ENCODE measurements around the gene BIN1.
A peak's percentile ranks its signal among the peaks of the same experiment; 100 is the strongest.

Gene BIN1

DNA sequence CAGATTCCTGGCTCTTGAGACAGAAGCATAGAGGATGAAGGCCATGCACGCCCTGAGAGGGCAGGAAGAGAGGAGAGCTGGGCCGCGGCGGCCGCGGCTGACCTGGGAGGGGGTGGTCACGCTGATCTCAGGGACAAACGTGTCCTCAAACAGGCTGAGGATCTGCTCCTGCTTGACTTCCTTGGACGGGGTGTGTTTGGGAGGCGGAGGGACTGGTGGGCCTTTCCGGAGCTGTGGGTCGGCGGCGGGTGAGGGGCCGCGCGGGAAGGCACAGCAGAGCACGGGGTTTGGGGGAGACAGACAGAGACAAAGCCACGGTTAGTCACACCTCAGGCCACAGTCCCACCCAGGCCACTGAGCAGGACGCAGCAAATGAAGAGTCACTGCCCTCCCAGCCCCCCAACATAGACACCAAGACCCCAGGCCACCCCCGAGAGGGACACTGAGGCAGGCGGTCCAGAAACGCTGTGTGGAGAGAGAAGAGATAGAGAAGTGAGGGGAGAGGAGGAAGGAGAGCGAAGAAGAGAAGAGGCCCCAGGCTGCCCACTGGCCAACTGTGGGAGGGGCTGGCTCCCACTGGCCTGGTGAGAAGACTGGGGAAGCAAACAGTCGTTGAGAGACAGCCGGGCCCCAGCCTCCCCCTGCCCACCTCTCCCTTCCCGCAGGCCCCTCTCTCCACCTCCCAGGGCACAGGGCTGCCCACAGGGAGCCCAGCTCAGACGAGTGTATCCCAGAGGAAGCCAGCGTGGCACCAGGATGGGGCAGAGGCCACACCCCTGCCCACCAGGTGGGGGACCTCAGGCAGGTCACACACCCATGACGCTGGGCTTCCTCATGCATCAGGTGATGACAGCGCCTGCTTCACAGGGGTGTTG, 49.3 kb downstream of the BIN1 start:
- DNase-seq = no peak

DNA sequence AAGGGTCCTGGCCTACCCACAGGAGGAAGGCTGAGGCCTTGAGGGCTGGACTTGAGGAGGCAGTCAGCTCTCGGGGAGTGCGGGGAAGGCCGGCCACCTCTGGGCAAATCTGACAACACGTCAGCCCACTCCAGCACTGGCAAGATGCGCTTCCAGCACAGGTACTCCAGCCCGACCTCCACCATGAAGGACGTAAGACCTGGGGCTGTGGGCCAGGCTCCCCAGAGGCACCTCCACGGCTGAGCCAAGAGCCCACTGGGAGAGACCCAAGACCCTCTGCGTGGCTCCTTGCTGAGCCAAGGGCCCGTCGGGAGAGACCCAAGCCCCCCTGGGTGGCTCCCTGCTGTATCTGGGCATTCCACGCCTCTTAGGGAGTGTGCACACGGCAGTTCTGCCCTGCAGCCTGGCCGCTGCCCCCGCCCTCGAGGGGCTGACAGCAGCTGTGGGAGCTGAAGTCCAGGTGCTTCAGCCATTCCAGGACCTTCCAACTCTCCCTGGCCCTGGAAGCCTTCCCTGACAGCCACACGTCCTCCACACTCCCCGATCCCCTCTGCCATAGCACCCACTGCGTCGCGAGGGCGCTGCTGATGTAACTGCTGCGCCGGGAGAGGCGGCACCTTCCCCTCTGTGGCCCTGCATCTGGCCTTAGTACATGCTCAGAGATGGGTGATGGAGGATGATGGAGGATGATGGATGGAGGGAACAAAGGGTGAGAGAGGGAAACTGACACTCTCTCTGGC, 50.2 kb downstream of the BIN1 start:
- DNase-seq = no peak

GRCh38 chr2:127056086-127056485, 50.9 kb downstream of the BIN1 start:
- no peak for DNase-seq

GRCh38 chr2:127055786-127056076, 51.2 kb downstream of the BIN1 start:
- DNase-seq = no peak

DNA sequence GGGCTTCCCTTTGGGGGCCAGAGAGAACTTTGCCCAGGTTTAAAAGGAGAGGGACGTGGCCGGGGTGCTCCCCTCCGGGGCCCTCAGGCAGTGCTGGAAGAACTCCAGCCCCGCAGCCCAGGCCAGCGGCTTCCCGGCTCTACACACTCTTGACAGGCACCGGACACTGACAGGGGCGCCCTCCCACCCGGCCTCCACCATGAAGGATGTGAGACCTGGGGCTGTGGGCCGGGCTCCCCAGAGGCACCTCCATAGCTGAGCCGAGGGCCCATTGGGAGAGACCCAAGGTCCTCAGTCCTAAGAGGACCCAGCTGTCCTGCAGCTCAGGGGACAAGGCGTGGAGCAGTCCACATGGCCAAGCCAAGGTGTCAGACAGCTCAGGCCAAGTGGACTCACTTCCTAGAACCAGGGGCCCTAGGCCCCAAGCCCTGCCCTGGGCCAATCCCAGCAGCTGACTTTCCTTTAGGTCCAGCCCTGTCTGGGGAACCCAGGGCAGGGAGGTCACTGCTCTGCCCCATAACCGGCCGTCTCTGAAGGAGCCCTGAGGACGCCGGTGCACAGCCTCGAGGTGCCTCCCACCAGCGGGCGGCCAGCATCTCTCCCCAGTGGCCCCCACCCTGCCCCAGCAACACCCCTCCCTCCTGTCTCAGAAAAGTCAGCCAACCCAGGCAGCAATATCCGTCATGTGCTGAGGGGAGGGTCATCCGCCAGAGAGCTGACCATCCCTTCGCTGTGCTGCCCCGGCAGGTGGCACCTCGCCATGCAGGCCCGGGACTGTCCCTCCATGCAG, 51.8 kb downstream of the BIN1 start:
- no peak for DNase-seq

DNA sequence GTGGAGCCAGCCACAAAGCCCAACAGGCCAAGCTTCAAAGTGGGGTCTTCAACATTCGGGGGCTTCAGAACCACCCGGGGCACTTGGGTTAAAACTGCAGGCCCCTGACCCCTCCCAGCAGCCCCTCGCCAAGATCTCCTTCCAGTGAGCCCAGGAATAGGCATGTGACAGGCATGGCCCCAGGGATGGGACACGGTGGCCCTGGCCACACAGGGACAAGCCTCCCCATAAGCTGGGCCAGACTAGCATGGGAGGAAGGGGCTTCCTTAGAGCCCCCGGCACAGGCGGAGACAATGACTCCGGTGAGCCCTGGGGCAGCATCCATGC, 52.4 kb downstream of the BIN1 start:
- DNase-seq = no peak

GRCh38 chr2:127053731-127054603, 53.0 kb downstream of the BIN1 start:
- no peak for DNase-seq

DNA sequence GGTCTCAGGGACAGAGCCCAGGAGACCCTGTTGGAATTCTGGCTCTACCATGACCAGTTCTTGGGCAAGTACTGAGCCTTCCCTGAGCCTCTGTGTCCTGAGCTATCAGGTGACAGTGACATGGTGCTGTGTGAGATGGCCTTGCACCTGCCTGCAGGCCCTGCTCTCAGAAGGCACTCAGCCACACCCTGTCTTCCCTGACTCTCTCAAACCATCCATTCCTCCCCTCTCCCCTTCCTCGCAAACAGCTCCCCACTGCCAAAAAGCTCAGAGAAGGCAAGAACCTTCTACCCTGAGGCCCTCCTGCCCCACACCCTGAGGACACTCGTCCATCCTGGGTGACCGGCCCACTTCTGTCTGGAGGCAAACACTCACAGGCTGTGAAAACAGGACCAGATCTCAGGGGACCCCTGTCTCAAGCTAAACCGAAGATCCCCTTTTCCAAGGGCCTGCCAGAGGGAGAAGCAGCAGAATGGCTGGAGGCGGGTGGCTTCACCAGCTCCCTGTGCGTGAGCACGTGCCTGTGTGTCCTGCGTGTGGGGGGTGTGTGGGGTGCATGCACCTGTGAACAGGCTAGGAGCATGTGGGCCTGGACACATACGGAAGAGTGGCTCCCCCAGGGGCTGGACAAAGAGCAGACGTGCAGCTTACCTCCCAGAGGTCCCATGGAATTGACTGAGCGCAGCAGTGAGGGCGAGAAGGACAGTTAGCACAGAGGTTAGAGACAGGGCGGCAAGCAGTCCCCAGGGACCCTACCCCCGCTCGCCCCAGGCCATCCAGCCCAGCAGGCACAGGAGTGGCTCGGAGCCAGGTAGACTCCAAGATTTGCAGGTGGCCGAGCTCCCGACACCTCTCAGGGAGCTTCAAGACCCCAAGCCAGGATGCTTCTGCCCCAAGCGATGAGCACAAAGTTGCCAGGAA, 53.9 kb downstream of the BIN1 start:
- DNase-seq = no peak

- DNase-seq = no peak
Observed at GRCh38 chr2:127052057-127052770, 54.7 kb downstream of the BIN1 start.

DNA sequence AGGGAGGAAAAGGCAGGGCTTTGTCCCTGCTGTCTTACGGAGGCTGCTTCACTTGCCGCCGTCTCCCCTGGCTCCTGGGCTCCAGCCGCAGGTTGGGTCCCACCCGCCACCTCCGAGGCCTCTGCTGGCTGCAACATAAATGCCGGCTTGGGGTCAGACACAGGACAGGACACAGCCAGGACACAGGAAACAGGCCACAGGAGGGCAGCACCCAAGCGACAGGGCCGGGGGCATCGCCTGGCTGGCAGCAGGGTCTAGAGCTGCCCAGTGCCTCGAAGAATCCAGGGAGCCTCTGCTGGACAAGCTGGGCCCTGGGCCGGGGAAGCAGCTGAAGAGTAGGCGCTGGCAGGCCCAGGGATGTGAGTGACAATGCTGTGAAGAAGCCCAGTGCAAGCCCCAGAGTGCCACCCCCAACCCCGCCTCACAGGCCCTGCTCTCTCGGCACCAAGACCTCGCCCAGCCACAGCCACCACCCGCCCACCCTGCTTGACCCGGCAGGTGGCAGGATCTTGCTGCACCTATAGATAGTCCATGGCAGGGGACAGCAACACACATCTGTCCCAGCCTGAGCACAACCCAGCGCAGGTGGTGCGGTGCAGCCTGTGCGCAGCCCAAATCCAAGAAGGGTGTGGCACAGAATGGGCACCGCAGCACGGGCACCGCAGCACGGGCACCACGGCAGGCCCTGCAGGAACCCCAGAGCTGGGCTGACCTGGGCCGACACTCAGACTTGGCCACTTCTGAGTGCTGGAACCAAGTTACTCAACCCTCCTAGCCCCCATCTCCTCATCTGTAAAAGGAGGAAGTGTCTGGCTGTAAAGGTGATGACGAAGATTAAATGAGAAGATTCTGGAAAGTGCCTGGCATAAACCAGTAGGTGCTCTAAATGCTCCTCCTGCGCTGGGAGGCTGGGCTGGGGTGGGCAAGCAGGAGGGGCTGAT, 55.6 kb downstream of the BIN1 start:
- no peak for DNase-seq

DNA sequence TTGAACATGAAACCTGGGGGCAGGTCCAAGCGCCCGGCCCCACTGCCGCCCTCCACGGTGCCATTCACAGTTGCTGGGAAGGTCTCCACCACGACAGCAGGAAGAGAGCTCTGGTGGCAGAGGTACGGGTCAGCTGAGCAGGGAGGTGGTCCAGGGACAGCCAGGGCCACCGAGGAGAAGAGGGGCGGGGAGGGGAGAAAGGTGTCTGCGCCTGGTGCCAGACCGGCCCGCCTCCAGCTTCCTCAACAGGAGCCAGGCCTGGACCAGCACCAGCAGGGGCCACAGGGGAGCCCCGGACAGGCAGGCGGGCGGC, 56.2 kb downstream of the BIN1 start:
- DNase-seq = no peak

GRCh38 chr2:127049927-127050802, 56.8 kb downstream of the BIN1 start:
- peak; percentile 44 for DNase-seq

- DNase-seq = no peak
Observed at GRCh38 chr2:127048969-127049897, 57.7 kb downstream of the BIN1 start.

- no peak for DNase-seq
Observed at GRCh38 chr2:127048618-127048935, 58.4 kb downstream of the BIN1 start.

- DNase-seq = no peak
Observed at GRCh38 chr2:127047716-127048617, 59.0 kb downstream of the BIN1 start.

DNA sequence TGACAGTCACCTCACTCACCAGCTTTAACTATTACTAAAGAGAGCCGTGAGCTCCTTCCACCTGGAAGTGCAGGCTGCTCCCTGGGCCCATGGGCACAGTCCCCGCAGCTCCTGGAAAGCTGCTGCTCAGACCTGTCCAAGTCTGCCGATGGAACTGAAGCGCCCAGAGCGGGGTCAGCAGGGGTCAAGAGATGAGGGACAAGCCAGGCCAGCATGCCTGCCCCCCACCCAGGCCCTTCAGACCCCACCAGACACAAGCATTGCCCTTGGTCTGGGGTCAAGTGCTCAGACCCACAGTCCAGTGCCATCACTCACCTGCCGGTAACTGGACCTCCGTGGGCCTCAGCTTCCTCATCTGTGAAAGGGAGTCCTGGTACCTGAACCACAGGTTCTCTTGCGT, 59.9 kb downstream of the BIN1 start:
- no peak for DNase-seq

- DNase-seq = no peak
Observed at GRCh38 chr2:127046579-127046978, 60.4 kb downstream of the BIN1 start.
